Measurements from ENCODE around the gene OR11H7.

- TF ChIP-seq CTCF (IDR thresholded peaks at IDR 0.05; ENCODE audit: low read length) (no peak), EZH2 (IDR thresholded peaks at IDR 0.05; ENCODE audit: borderline replicate concordance, low read length) (no peak)
These were observed 48.6 kb downstream of the OR11H7 start for GRCh38 chr14:20277409-20277808.
